ENCODE measurements around the gene CEPT1.

- TF ChIP-seq EZH2phosphoT487 (IDR thresholded peaks at IDR 0.05; ENCODE audit: insufficient read depth, low read depth) (no peak), EZH2 (IDR thresholded peaks at IDR 0.05; ENCODE audit: insufficient read depth, poor library complexity, severe bottlenecking) (no peak)
These were observed 10.6 kb upstream of the CEPT1 start for GRCh38 chr1:111129376-111129775.

Measured in GM23248 (cell line).